COLO829 (cell line): Measurements from ENCODE around the gene TTC39C.

Experiments
- DNase-seq: peaks from one replicate; pipeline ENCODE4 v3.0.0; 2012; ENCODE audit warnings: low spot score

The TTC39C gene

GRCh38 chr18:24014062-24014985, at the start of gene TTC39C:
TSS of gene TTC39C (plus strand) at chr18:24014754. CDS start at chr18:24014872, 118 bp downstream.
- peak; percentile 28 for DNase-seq

GRCh38 chr18:23966909-23967308, 47.6 kb upstream of the TTC39C start:
- DNase-seq = no peak

GRCh38 chr18:23967321-23968089, 47.0 kb upstream of the TTC39C start:
- no peak for DNase-seq

GRCh38 chr18:23968638-23969604, 45.6 kb upstream of the TTC39C start:
- DNase-seq = no peak

- no peak for DNase-seq
These were observed 44.9 kb upstream of the TTC39C start for GRCh38 chr18:23969664-23970063.

GRCh38 chr18:23970161-23971096, 44.1 kb upstream of the TTC39C start:
- DNase-seq = no peak

GRCh38 chr18:23971097-23971440, 43.5 kb upstream of the TTC39C start:
- DNase-seq = no peak

GRCh38 chr18:23971666-23972230, 42.8 kb upstream of the TTC39C start:
- no peak for DNase-seq

- DNase-seq = no peak
These were observed 42.1 kb upstream of the TTC39C start for GRCh38 chr18:23972453-23972852.

- no peak for DNase-seq
These were observed 37.5 kb upstream of the TTC39C start for GRCh38 chr18:23977103-23977502.

GRCh38 chr18:23977719-23978483, 36.7 kb upstream of the TTC39C start:
- no peak for DNase-seq

- no peak for DNase-seq
These were observed 33.1 kb upstream of the TTC39C start for GRCh38 chr18:23981369-23981980.

GRCh38 chr18:23982155-23983079, 32.1 kb upstream of the TTC39C start:
- DNase-seq = no peak

GRCh38 chr18:23983112-23983511, 31.4 kb upstream of the TTC39C start:
- DNase-seq = no peak

GRCh38 chr18:23986600-23987359, 27.8 kb upstream of the TTC39C start:
- DNase-seq = no peak

- peak; percentile 60 for DNase-seq
These were observed 23.8 kb upstream of the TTC39C start for GRCh38 chr18:23990474-23991410.
